T-cell (primary cell): ENCODE results near the gene ST3GAL3. TPM values are rescaled to one million over a fixed set of nuclear protein-coding genes. Genes with fewer than 3 reads are reported as not detected.

Experiments
- ATAC-seq, 4 experiments: fragments of 200-7000 bp in 3 of 4; fragments of 150-1000 bp in 1 of 4; cut with Tn5 transposase; replicated peaks in 1 of 4; 1 replicate in 3 of 4; 2 replicates in 1 of 4; pipeline ENCODE4 v1.10.0; 2021; ENCODE audit warnings: moderate library complexity in 3 of 4, mild to moderate bottlenecking in 2 of 4, moderate number of reproducible peaks in 1 of 4
- CTCF ChIA-PET, 2 donors: fragments of 300-600 bp; sonication (Branson Sonifier 250); formaldehyde crosslinking; loops; one replicate each; lab custom pipeline; 2022; ENCODE audit warnings: antibody characterized with exemption in 2 of 2; lab: Charles Lee
- POLR2A ChIA-PET, 2 donors: fragments of 300-600 bp; sonication (Branson Sonifier 250); formaldehyde crosslinking; loops; one replicate each; lab custom pipeline; 2022; ENCODE audit warnings: antibody characterized with exemption in 2 of 2; lab: Charles Lee
- DNase-seq, 35 experiments: peaks; one replicate each; pipeline versions ENCODE4 v3.0.0 to v3.0.0-alpha.2; 2013 to 2023
- H3K27ac ChIP-seq: one replicate; pipeline ENCODE4 v1.5.1; 2013; ENCODE audit warnings: low read length
- H3K27me3 ChIP-seq, 2 experiments: replicated peaks in 1 of 2; 1 replicate in 1 of 2; 2 replicates in 1 of 2; pipeline versions ENCODE4 v1.6.1 to v1.7.0; 2013; ENCODE audit warnings: low read length in 1 of 2, mixed read lengths in 1 of 2; ENCODE audit not compliant: control insufficient read depth in 2 of 2, insufficient read depth in 2 of 2; ENCODE audit errors: extremely low read depth in 1 of 2
- H3K36me3 ChIP-seq, 2 donors: 1 replicate in 1 of 2; 2 replicates in 1 of 2; pipeline versions ENCODE4 v1.6.1 to v1.7.0; 2013; ENCODE audit warnings: low read length in 1 of 2; ENCODE audit not compliant: control insufficient read depth in 2 of 2, insufficient read depth in 1 of 2; ENCODE audit errors: extremely low read depth in 1 of 2
- H3K4me1 ChIP-seq, 2 experiments: 1 replicate in 1 of 2; 2 replicates in 1 of 2; pipeline versions ENCODE4 v1.6.1 to v1.7.0; 2013; ENCODE audit warnings: low read length in 2 of 2, mixed read lengths in 1 of 2; ENCODE audit not compliant: insufficient read depth in 2 of 2, control insufficient read depth in 1 of 2; ENCODE audit errors: extremely low read depth in 1 of 2
- H3K4me3 ChIP-seq, 2 donors: 1 replicate in 1 of 2; 2 replicates in 1 of 2; pipeline versions ENCODE4 v1.5.1 to v1.7.0; 2013; ENCODE audit warnings: mild to moderate bottlenecking in 2 of 2, low read length in 1 of 2, moderate library complexity in 1 of 2; ENCODE audit not compliant: control insufficient read depth in 1 of 2; ENCODE audit errors: extremely low read depth in 1 of 2
- H3K9me3 ChIP-seq: 2 replicates; pipeline ENCODE4 v1.7.0; 2013
- H3K27ac Mint-ChIP-seq, 2 donors: one replicate each; pipeline ENCODE4 v1.8.0; 2020 to 2021; ENCODE audit warnings: mild to moderate bottlenecking in 2 of 2, mixed read lengths in 2 of 2
- H3K27me3 Mint-ChIP-seq, 2 donors: one replicate each; pipeline ENCODE4 v1.8.0; 2021 to 2022; ENCODE audit warnings: mixed read lengths in 2 of 2
- H3K36me3 Mint-ChIP-seq: one replicate; pipeline ENCODE4 v1.8.0; 2021; ENCODE audit warnings: mixed read lengths
- H3K4me1 Mint-ChIP-seq, 3 donors: one replicate each; pipeline ENCODE4 v1.8.0; 2020 to 2022; ENCODE audit warnings: mixed read lengths in 3 of 3, mild to moderate bottlenecking in 1 of 3
- H3K4me3 Mint-ChIP-seq, 3 donors: one replicate each; pipeline ENCODE4 v1.8.0; 2020 to 2022; ENCODE audit warnings: mild to moderate bottlenecking in 3 of 3, mixed read lengths in 3 of 3, moderate library complexity in 3 of 3
- H3K9me3 Mint-ChIP-seq, 3 donors: one replicate each; pipeline ENCODE4 v1.8.0; 2020 to 2022; ENCODE audit warnings: mixed read lengths in 3 of 3
- WGBS: methylation state at CpG from one replicate; pipeline ENCODE4 v1.1.5; 2013; ENCODE audit warnings: missing lambda C conversion rate; ENCODE audit not compliant: insufficient coverage; 5-methylcytosine and 5-hydroxymethylcytosine counted together
- total RNA-seq, 35 experiments: library from RNA in 6 of 35; stranded (reverse) in 6 of 35; fragments of 120-200 nt in 1 of 35; gene quantifications; one replicate each; pipeline versions ENCODE4 v1.2.1 to v1.2.4 and lab custom pipeline; 2013 to 2026

The ST3GAL3 gene
- total RNA-seq, 5 donors from 2014 or later (not counting 1 experiment from before 2014, with no cell fraction given): 21.9 to 29.8 (median 24.4) TPM

DNA sequence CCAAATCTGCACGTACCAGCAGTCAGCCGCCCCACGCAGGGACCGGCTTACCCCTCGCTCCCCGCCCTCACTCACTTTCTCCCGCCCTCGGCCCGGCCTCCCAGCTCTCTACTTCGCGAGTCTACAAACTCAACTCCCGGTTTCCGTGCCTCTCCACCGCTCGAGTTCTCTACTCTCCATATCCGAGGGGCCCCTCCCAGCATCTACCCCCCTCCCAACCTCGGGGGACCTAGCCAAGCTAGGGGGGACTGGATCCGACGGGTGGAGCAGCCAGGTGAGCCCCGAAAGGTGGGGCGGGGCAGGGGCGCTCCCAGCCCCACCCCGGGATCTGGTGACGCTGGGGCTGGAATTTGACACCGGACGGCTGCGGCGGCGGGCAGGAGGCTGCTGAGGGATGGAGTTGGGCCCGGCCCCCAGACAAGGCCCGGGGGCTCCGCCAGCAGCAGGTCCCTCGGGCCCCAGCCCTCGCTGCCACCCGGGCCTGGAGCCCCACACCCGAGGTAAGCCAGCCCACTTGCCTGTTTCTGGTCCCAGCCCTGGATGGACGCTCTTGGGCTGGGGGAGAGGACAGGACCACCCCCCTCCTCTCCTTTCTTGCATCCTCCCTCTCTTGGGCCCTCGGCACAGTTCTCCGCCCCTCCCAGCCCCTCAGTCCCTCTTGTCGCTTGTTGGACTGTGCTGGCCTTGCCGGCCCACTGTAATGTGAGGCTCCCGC, 226.2 kb downstream of the ST3GAL3 start, which contains the start of gene ARTN:
Gene ARTN, plus strand, starts transcription at position 416 of the 715 bp plus-strand sequence. CDS start 1,856 bp downstream, outside the sequence.
- H3K4me1 Mint-ChIP-seq: peaks cover 18 to 25% (median 23%) of the 10 kb centered on the region in 3 donors
- peaks cover 0 to 32% of the 10 kb centered on the region in 2 experiments for H3K4me1 ChIP-seq
- DNase-seq: no peak
- H3K4me3 ChIP-seq: peak within 1 kb of the TSS in 1 of 2 donors; percentile 45
- POLR2A ChIA-PET: no interaction called here
- no peak within 1 kb of the TSS for H3K27ac Mint-ChIP-seq
- no peaks in the 10 kb centered on the region for H3K9me3 Mint-ChIP-seq
- ATAC-seq: peak in 1 of 4 experiments; percentile 27
- H3K27ac ChIP-seq: no peak within 1 kb of the TSS
- peaks cover 9% of the 10 kb centered on the region for H3K36me3 Mint-ChIP-seq
- H3K27me3 ChIP-seq: peaks cover 3 to 51% of the 10 kb centered on the region in 2 experiments
- H3K9me3 ChIP-seq: no peaks in the 10 kb centered on the region
- no peaks in the 10 kb centered on the region for H3K36me3 ChIP-seq
- CTCF ChIA-PET: interaction anchor here (2.4 to 4.1 kb wide), 3 partner anchors 12 to 170 kb away, joined by 12 to 59 read pairs (median 17); no protein-coding TSS in a partner anchor
- H3K27me3 Mint-ChIP-seq: peaks cover 22 to 34% of the 10 kb centered on the region in 2 donors
- peak within 1 kb of the TSS in 1 of 3 donors; percentile 65 for H3K4me3 Mint-ChIP-seq
- WGBS: 18% methylated on average over 33 of the region's 42 CpGs

- H3K27ac ChIP-seq: no peak overlapping the region
- peaks cover 18 to 25% (median 23%) of the 10 kb centered on the region in 3 donors for H3K4me1 Mint-ChIP-seq
- DNase-seq (peak in 25 of 35 experiments; percentile 9 to 65 (median 39)), ATAC-seq (peak; percentile 38 to 72 (median 44))
- no peaks in the 10 kb centered on the region for H3K36me3 ChIP-seq
- no peak overlapping the region for H3K27ac Mint-ChIP-seq
- H3K27me3 Mint-ChIP-seq: peaks cover 22 to 34% of the 10 kb centered on the region in 2 donors
- H3K36me3 Mint-ChIP-seq: peaks cover 9% of the 10 kb centered on the region
- peaks cover 0 to 32% of the 10 kb centered on the region in 2 experiments for H3K4me1 ChIP-seq
- H3K27me3 ChIP-seq: peaks cover 3 to 51% of the 10 kb centered on the region in 2 experiments
- 41% methylated on average over 11 of the region's 13 CpGs for WGBS
- ChIA-PET CTCF (interaction anchor here (0.5 to 4.1 kb wide), 15 partner anchors 8 to 731 kb away, joined by 3 to 59 read pairs (median 3); partner anchors contain the start of gene KDM4A (in 1 of the 2)), POLR2A (no interaction called here)
- no peaks in the 10 kb centered on the region for H3K9me3 ChIP-seq
- H3K4me3 ChIP-seq: no peak overlapping the region
- no peaks in the 10 kb centered on the region for H3K9me3 Mint-ChIP-seq
- peak overlapping the region in 1 of 3 donors; percentile 65 for H3K4me3 Mint-ChIP-seq
These were observed 227.0 kb downstream of the ST3GAL3 start for GRCh38 chr1:43934101-43934985.

GRCh38 chr1:43934986-43935324, 227.6 kb downstream of the ST3GAL3 start:
- peak overlapping the region in 1 of 3 donors; percentile 65 for H3K4me3 Mint-ChIP-seq
- CTCF ChIA-PET: interaction anchor here (0.5 to 4.1 kb wide), 14 partner anchors 8 to 732 kb away, joined by 3 to 59 read pairs (median 4); partner anchors contain the start of gene KDM4A (in 1 of the 2)
- Histone ChIP-seq H3K27ac (no peak overlapping the region), H3K9me3 (no peaks in the 10 kb centered on the region), H3K36me3 (no peaks in the 10 kb centered on the region), H3K27me3 (peaks cover 3 to 51% of the 10 kb centered on the region in 2 experiments), H3K4me3 (no peak overlapping the region), H3K4me1 (peaks cover 0 to 32% of the 10 kb centered on the region in 2 experiments)
- no peaks in the 10 kb centered on the region for H3K9me3 Mint-ChIP-seq
- H3K4me1 Mint-ChIP-seq: peaks cover 18 to 25% (median 23%) of the 10 kb centered on the region in 3 donors
- no peak for DNase-seq
- ATAC-seq: no peak
- WGBS: 56% methylated on average over 4 of the region's 5 CpGs
- POLR2A ChIA-PET: no interaction called here
- peaks cover 22 to 34% of the 10 kb centered on the region in 2 donors for H3K27me3 Mint-ChIP-seq
- H3K36me3 Mint-ChIP-seq: peaks cover 5% of the 10 kb centered on the region
- H3K27ac Mint-ChIP-seq: no peak overlapping the region

- H3K4me1 ChIP-seq: peaks cover 0 to 32% of the 10 kb centered on the region in 2 experiments
- POLR2A ChIA-PET: no interaction called here
These were observed 228.5 kb downstream of the ST3GAL3 start for GRCh38 chr1:43935711-43936427.

DNA sequence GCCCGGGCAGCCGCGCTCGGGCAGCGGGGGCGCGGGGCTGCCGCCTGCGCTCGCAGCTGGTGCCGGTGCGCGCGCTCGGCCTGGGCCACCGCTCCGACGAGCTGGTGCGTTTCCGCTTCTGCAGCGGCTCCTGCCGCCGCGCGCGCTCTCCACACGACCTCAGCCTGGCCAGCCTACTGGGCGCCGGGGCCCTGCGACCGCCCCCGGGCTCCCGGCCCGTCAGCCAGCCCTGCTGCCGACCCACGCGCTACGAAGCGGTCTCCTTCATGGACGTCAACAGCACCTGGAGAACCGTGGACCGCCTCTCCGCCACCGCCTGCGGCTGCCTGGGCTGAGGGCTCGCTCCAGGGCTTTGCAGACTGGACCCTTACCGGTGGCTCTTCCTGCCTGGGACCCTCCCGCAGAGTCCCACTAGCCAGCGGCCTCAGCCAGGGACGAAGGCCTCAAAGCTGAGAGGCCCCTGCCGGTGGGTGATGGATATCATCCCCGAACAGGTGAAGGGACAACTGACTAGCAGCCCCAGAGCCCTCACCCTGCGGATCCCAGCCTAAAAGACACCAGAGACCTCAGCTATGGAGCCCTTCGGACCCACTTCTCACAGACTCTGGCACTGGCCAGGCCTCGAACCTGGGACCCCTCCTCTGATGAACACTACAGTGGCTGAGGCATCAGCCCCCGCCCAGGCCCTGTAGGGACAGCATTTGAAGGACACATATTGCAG, 229.3 kb downstream of the ST3GAL3 start:
- Histone ChIP-seq H3K27ac (no peak overlapping the region), H3K4me3 (peak overlapping the region in 1 of 2 donors; percentile 58), H3K4me1 (peaks cover 0 to 32% of the 10 kb centered on the region in 2 experiments), H3K36me3 (no peaks in the 10 kb centered on the region), H3K9me3 (no peaks in the 10 kb centered on the region), H3K27me3 (peaks cover 3 to 51% of the 10 kb centered on the region in 2 experiments)
- POLR2A ChIA-PET: no interaction called here
- Mint-ChIP-seq H3K27ac (no peak overlapping the region), H3K36me3 (peaks cover 3% of the 10 kb centered on the region), H3K27me3 (peaks cover 22 to 34% of the 10 kb centered on the region in 2 donors), H3K4me1 (peaks cover 18 to 25% (median 23%) of the 10 kb centered on the region in 3 donors), H3K9me3 (no peaks in the 10 kb centered on the region), H3K4me3 (peak overlapping the region; percentile 13 to 67 (median 17))
- WGBS: 14% methylated on average over 54 of the region's 56 CpGs
- CTCF ChIA-PET: interaction anchor here (2.4 to 2.8 kb wide), 2 partner anchors 9 to 173 kb away, joined by 12 to 17 read pairs; no protein-coding TSS in a partner anchor
- DNase-seq (peak in 2 of 35 experiments; percentile 26 to 32), ATAC-seq (peak in 3 of 4 experiments; percentile 38 to 56 (median 50))

More at GRCh38 chr1:43935711-43936427, 228.5 kb downstream of the ST3GAL3 start:
- Histone ChIP-seq H3K27me3 (peaks cover 3 to 51% of the 10 kb centered on the region in 2 experiments), H3K36me3 (no peaks in the 10 kb centered on the region), H3K4me3 (peak overlapping the region in 1 of 2 donors; percentile 52), H3K9me3 (no peaks in the 10 kb centered on the region), H3K27ac (no peak overlapping the region)
- WGBS: 5% methylated on average over 41 of the region's 48 CpGs
- peak overlapping the region in 1 of 3 donors; percentile 49 for H3K4me3 Mint-ChIP-seq
- DNase-seq (no peak), ATAC-seq (no peak)
- H3K9me3 Mint-ChIP-seq: no peaks in the 10 kb centered on the region
- H3K27ac Mint-ChIP-seq: no peak overlapping the region
- H3K4me1 Mint-ChIP-seq: peaks cover 18 to 25% (median 23%) of the 10 kb centered on the region in 3 donors
- peaks cover 22 to 34% of the 10 kb centered on the region in 2 donors for H3K27me3 Mint-ChIP-seq
- CTCF ChIA-PET: interaction anchor here (0.9 to 4.1 kb wide), 6 partner anchors 9 to 481 kb away, joined by 3 to 59 read pairs (median 8); no protein-coding TSS in a partner anchor
- peaks cover 5% of the 10 kb centered on the region for H3K36me3 Mint-ChIP-seq
